SH-SY5Y (cell line): ENCODE results near the gene ZNF24.

Experiments
- GATA2 ChIP-seq: IDR thresholded peaks from 2 replicates; pipeline ENCODE4 v1.6.1; 2011; ENCODE audit warnings: mild to moderate bottlenecking, low read depth, low read length
- GATA3 ChIP-seq: IDR thresholded peaks from 2 replicates; pipeline ENCODE4 v1.6.1; 2011; ENCODE audit warnings: low read depth, mild to moderate bottlenecking, low read length, moderate library complexity

DNA sequence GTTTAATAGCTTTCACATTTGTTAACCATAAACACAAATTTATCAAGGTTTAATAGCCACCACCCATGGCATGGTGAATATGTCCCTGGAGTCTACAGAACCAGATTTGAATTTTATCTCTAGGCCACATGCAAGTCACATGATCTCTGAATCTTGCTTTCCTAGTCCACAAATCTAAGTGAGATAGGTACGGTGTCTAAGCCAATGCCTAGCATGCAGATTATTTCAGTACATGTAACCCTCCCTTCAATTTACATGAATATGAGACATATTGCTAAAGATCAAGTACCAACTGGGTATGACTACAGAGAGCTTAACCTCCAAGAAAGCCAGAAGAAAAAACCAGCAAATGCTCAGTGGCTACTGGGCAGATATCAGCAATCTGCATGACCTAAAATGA, 10.0 kb downstream of the ZNF24 start:
- TF ChIP-seq GATA3: no peak
- TF ChIP-seq GATA2: no peak
